ENCODE results near the gene HSPA9.

GRCh38 chr5:138538943-138539627 is 36.1 kb downstream of the HSPA9 start:
- TF ChIP-seq POLR2AphosphoS5 (IDR thresholded peaks at IDR 0.05; ENCODE audit: low read depth, low read length) (no peak), SIN3A (IDR thresholded peaks at IDR 0.05; ENCODE audit: borderline replicate concordance, insufficient read depth, low read length) (no peak)
